B cell (primary cell): ENCODE results near the gene DPYD. TPM values are rescaled to one million over a fixed set of nuclear protein-coding genes. Genes with fewer than 3 reads are reported as not detected.

Source experiments
- ATAC-seq: fragments of 200-7000 bp; cut with Tn5 transposase; one replicate; pipeline ENCODE4 v1.10.0; 2021; ENCODE audit warnings: low read depth, mild to moderate bottlenecking, moderate number of reproducible peaks, moderate library complexity
- CTCF ChIA-PET: fragments of 350-600 bp; sonication (Branson Sonifier 250); formaldehyde crosslinking; loops from one replicate; lab custom pipeline; 2021; ENCODE audit warnings: antibody characterized with exemption, inconsistent platforms; lab: Charles Lee
- POLR2A ChIA-PET: fragments of 350-600 bp; sonication (Branson Sonifier 250); formaldehyde crosslinking; loops from one replicate; lab custom pipeline; 2021; ENCODE audit warnings: antibody characterized with exemption; lab: Charles Lee
- DNase-seq: peaks from one replicate; pipeline ENCODE4 v3.0.0; 2013
- H2AFZ ChIP-seq: 2 replicates; pipeline ENCODE4 v1.6.1; 2012; ENCODE audit warnings: mild to moderate bottlenecking, low read depth, low read length; ENCODE audit not compliant: insufficient read depth, poor library complexity, severe bottlenecking
- H3K27ac ChIP-seq, 2 donors: 1 replicate in 1 of 2; 2 replicates in 1 of 2; pipeline ENCODE4 v1.5.1; 2012 to 2013; ENCODE audit warnings: low read length in 2 of 2, mild to moderate bottlenecking in 2 of 2, moderate library complexity in 1 of 2
- H3K27me3 ChIP-seq, 4 experiments: fragments of 200-600 bp in 1 of 4; sonication (generic) in 1 of 4; replicated peaks in 1 of 4; 1 replicate in 2 of 4; 2 replicates in 2 of 4; pipeline versions ENCODE4 v1.6.1 to v1.7.0; 2013 to 2016; ENCODE audit warnings: low read length in 3 of 4, mild to moderate bottlenecking in 2 of 4, mixed read lengths in 1 of 4, moderate library complexity in 1 of 4; ENCODE audit not compliant: insufficient read depth in 4 of 4, control insufficient read depth in 3 of 4; ENCODE audit errors: control extremely low read depth in 1 of 4
- H3K36me3 ChIP-seq, 2 experiments: replicated peaks in 1 of 2; 1 replicate in 1 of 2; 2 replicates in 1 of 2; pipeline versions ENCODE4 v1.6.1 to v1.7.1; 2013; ENCODE audit warnings: low read length in 1 of 2; ENCODE audit not compliant: insufficient read depth in 2 of 2, control insufficient read depth in 1 of 2; ENCODE audit errors: control extremely low read depth in 1 of 2, extremely low read depth in 1 of 2
- H3K4me1 ChIP-seq, 2 donors: fragments of 200-600 bp in 1 of 2; sonication (generic) in 1 of 2; 1 replicate in 1 of 2; 2 replicates in 1 of 2; pipeline versions ENCODE4 v1.5.1 to v1.6.1; 2013 to 2017; ENCODE audit warnings: low read length in 2 of 2; ENCODE audit not compliant: control insufficient read depth in 2 of 2, insufficient read depth in 2 of 2
- H3K4me2 ChIP-seq: replicated peaks from 2 replicates; pipeline ENCODE3; 2012; ENCODE audit warnings: mild to moderate bottlenecking, low read depth, low read length; ENCODE audit not compliant: poor library complexity, severe bottlenecking
- H3K4me3 ChIP-seq, 5 experiments: fragments of 200-600 bp in 1 of 5; sonication (generic) in 1 of 5; 1 replicate in 3 of 5; 2 replicates in 2 of 5; pipeline versions ENCODE4 v1.5.1 to v1.7.0; 2011 to 2016; ENCODE audit warnings: low read length in 4 of 5, mild to moderate bottlenecking in 4 of 5, low read depth in 2 of 5, control low read depth in 1 of 5, moderate library complexity in 1 of 5; ENCODE audit not compliant: insufficient read depth in 1 of 5; ENCODE audit errors: control extremely low read depth in 1 of 5, extremely low read depth in 1 of 5
- H3K79me2 ChIP-seq: fragments of 200-600 bp; sonication (generic); one replicate; pipeline ENCODE4 v1.6.0; 2016; ENCODE audit warnings: low read length; ENCODE audit not compliant: control insufficient read depth, insufficient read depth
- H3K9ac ChIP-seq: fragments of 200-600 bp; sonication (generic); 2 replicates; pipeline ENCODE4 v1.6.1; 2017; ENCODE audit warnings: mild to moderate bottlenecking, low read length, moderate library complexity
- H3K9me3 ChIP-seq, 3 donors: one replicate each; pipeline versions ENCODE4 v1.6.1 to v1.7.1; 2013; ENCODE audit warnings: low read length in 2 of 3; ENCODE audit not compliant: control insufficient read depth in 2 of 3, insufficient read depth in 1 of 3; ENCODE audit errors: control extremely low read depth in 1 of 3
- H4K20me1 ChIP-seq: 2 replicates; pipeline ENCODE4 v1.6.0; 2012; ENCODE audit warnings: mild to moderate bottlenecking, low read length; ENCODE audit not compliant: insufficient read depth, control insufficient read depth, poor library complexity, severe bottlenecking
- H3K27ac Mint-ChIP-seq: one replicate; pipeline ENCODE4 v1.8.0; 2021; ENCODE audit warnings: mixed read lengths
- H3K27me3 Mint-ChIP-seq: one replicate; pipeline ENCODE4 v1.8.0; 2021; ENCODE audit warnings: mixed read lengths
- H3K4me1 Mint-ChIP-seq: one replicate; pipeline ENCODE4 v1.8.0; 2021; ENCODE audit warnings: mixed read lengths
- H3K4me3 Mint-ChIP-seq: one replicate; pipeline ENCODE4 v1.8.0; 2021; ENCODE audit warnings: mixed read lengths
- H3K9me3 Mint-ChIP-seq: one replicate; pipeline ENCODE4 v1.8.0; 2022; ENCODE audit warnings: mixed read lengths; ENCODE audit not compliant: insufficient read depth
- CTCF ChIP-seq: fragments of 200-600 bp; IDR thresholded peaks from one replicate; pipeline ENCODE4 v1.8.0; 2022; ENCODE audit warnings: antibody characterized with exemption, mild to moderate bottlenecking
- EZH2 ChIP-seq: IDR thresholded peaks from 2 replicates; pipeline ENCODE4 v1.6.1; 2012; ENCODE audit warnings: borderline replicate concordance, low read depth, mild to moderate bottlenecking, moderate library complexity, low read length; ENCODE audit not compliant: insufficient read depth, poor library complexity, severe bottlenecking
- WGBS: methylation state at CpG from one replicate; pipeline ENCODE4 v1.1.5; 2013; ENCODE audit warnings: missing lambda C conversion rate; ENCODE audit not compliant: insufficient coverage; 5-methylcytosine and 5-hydroxymethylcytosine counted together
- intact Hi-C: fragments of 100-400 bp; cut with micrococcal nuclease; formaldehyde crosslinking; loops from one replicate; pipeline ENCODE4 v1.10.0; 2022
- polyA plus RNA-seq: library from polyadenylated mRNA; depleted of rRNA; stranded (reverse); fragments of >200 nt; gene quantifications from 2 replicates; pipeline ENCODE4 v1.2.3, GENCODE V29; 2012
- total RNA-seq, 2 donors: library from RNA; stranded (reverse); fragments of 120-200 nt in 1 of 2; gene quantifications; 1 replicate in 1 of 2; 2 replicates in 1 of 2; pipeline versions ENCODE4 v1.2.3 to v1.2.4, GENCODE V29; 2013 to 2022

Gene DPYD
- total and polyA plus RNA-seq, 2 donors (not counting 1 experiment from before 2014, with no cell fraction given) = 4.2 to 19.0 TPM

GRCh38 chr1:97139512-97139911 lies 781.3 kb downstream of the DPYD start:
- WGBS = 100% methylated on average over 1 of the region's 2 CpGs
- H3K9me3 ChIP-seq = no peaks in the 10 kb centered on the region
- POLR2A ChIA-PET = no interaction called here
- H3K4me1 ChIP-seq = peaks cover 8 to 9% of the 10 kb centered on the region in 2 donors
- Mint-ChIP-seq H3K27me3 (no peaks in the 10 kb centered on the region), H3K27ac (no peak overlapping the region), H3K9me3 (no peaks in the 10 kb centered on the region), H3K4me1 (peaks cover 9% of the 10 kb centered on the region), H3K4me3 (no peak overlapping the region)
- no peaks in the 10 kb centered on the region for H4K20me1 ChIP-seq
- intact Hi-C loops = no loop called here
- H3K79me2 ChIP-seq = no peaks in the 10 kb centered on the region
- no peak overlapping the region for H2AFZ ChIP-seq
- TF ChIP-seq CTCF (no peak), EZH2 (no peak)
- ATAC-seq (no peak), DNase-seq (no peak)
- H3K9ac ChIP-seq = no peak overlapping the region
- H3K27me3 ChIP-seq = no peaks in the 10 kb centered on the region
- H3K27ac ChIP-seq = no peak overlapping the region
- no peak overlapping the region for H3K4me3 ChIP-seq
- no peaks in the 10 kb centered on the region for H3K36me3 ChIP-seq
- CTCF ChIA-PET = interaction anchor here (0.9 to 1.7 kb wide), 4 partner anchors 680 to 915 kb away, joined by 3 to 10 read pairs (median 4); no protein-coding TSS in a partner anchor
- no peak overlapping the region for H3K4me2 ChIP-seq

GRCh38 chr1:97138515-97139032 lies 782.3 kb downstream of the DPYD start:
- no peak for ATAC-seq
- no peak overlapping the region for H3K27ac Mint-ChIP-seq

More at GRCh38 chr1:97138515-97139032, 782.3 kb downstream of the DPYD start:
- peak overlapping the region; percentile 39 for H2AFZ ChIP-seq
- H3K79me2 ChIP-seq = no peaks in the 10 kb centered on the region
- H3K4me1 ChIP-seq = peaks cover 8 to 9% of the 10 kb centered on the region in 2 donors
- CTCF ChIA-PET = interaction anchor here (0.6 to 1.7 kb wide), 9 partner anchors 9 to 915 kb away, joined by 3 to 10 read pairs (median 4); no protein-coding TSS in a partner anchor
- Mint-ChIP-seq H3K4me3 (peak overlapping the region; percentile 23), H3K4me1 (peaks cover 9% of the 10 kb centered on the region), H3K27me3 (no peaks in the 10 kb centered on the region), H3K9me3 (no peaks in the 10 kb centered on the region)
- WGBS = no CpG with 5 or more reads among the region's 4 CpGs
- POLR2A ChIA-PET = no interaction called here
- no peak for DNase-seq
- no peak overlapping the region for H3K9ac ChIP-seq
- no peak overlapping the region for H3K27ac ChIP-seq
- H3K27me3 ChIP-seq = no peaks in the 10 kb centered on the region
- H3K36me3 ChIP-seq = no peaks in the 10 kb centered on the region
- peak overlapping the region in 1 of 5 experiments; percentile 7 for H3K4me3 ChIP-seq
- H3K9me3 ChIP-seq = no peaks in the 10 kb centered on the region
- no peaks in the 10 kb centered on the region for H4K20me1 ChIP-seq
- H3K4me2 ChIP-seq = peak overlapping the region; percentile 54
- intact Hi-C loops = loop anchor here (1.0 kb wide), 1 partner anchor 912 kb away; no protein-coding TSS in a partner anchor
- TF ChIP-seq EZH2 (no peak), CTCF (no peak)
